ENCODE results near the gene MGMT. TPM values are rescaled to one million over a fixed set of nuclear protein-coding genes. Genes with fewer than 3 reads are reported as not detected.

The MGMT gene
- total RNA-seq, 4 donors from 2014 or later: 10.9 to 37.7 (median 16.0) TPM

- H3K4me1 ChIP-seq: no peaks in the 10 kb centered on the region
- H3K9me3 ChIP-seq: peaks cover 0 to 3% of the 10 kb centered on the region in 2 donors
- no peak overlapping the region for H3K4me3 ChIP-seq
- TF ChIP-seq POLR2A (IDR thresholded peaks at IDR 0.05) (no peak), CTCF (IDR thresholded peaks at IDR 0.05) (no peak)
- H3K27ac ChIP-seq: no peak overlapping the region
- intact Hi-C loops (cut with DNase I; ENCODE audit: low total_unique reads): no loop called here
- DNase-seq: no peak
- no peaks in the 10 kb centered on the region for H3K36me3 ChIP-seq
- no peaks in the 10 kb centered on the region for H3K27me3 ChIP-seq
Measured at GRCh38 chr10:129793479-129793878, 326.4 kb downstream of the MGMT start.

- Histone ChIP-seq H3K27ac (no peak overlapping the region), H3K4me1 (no peaks in the 10 kb centered on the region), H3K4me3 (no peak overlapping the region), H3K27me3 (no peaks in the 10 kb centered on the region), H3K9me3 (peaks cover 0 to 4% of the 10 kb centered on the region in 2 donors), H3K36me3 (no peaks in the 10 kb centered on the region)
- no peak for TF ChIP-seq CTCF (IDR thresholded peaks at IDR 0.05)
- TF ChIP-seq POLR2A (IDR thresholded peaks at IDR 0.05): no peak
- intact Hi-C loops (cut with DNase I; ENCODE audit: low total_unique reads): no loop called here
- DNase-seq: no peak
Measured at GRCh38 chr10:129793996-129794395, 327.0 kb downstream of the MGMT start.

- Histone ChIP-seq H3K9me3 (peaks cover 0 to 4% of the 10 kb centered on the region in 2 donors), H3K36me3 (no peaks in the 10 kb centered on the region), H3K27ac (no peak overlapping the region), H3K4me1 (no peaks in the 10 kb centered on the region), H3K27me3 (no peaks in the 10 kb centered on the region), H3K4me3 (no peak overlapping the region)
- DNase-seq: no peak
- intact Hi-C loops (cut with DNase I; ENCODE audit: low total_unique reads): no loop called here
- TF ChIP-seq CTCF (IDR thresholded peaks at IDR 0.05): no peak
- no peak for TF ChIP-seq POLR2A (IDR thresholded peaks at IDR 0.05)
Measured at GRCh38 chr10:129796710-129797420, 329.8 kb downstream of the MGMT start.

- no peak overlapping the region for H3K27ac ChIP-seq
- no peak overlapping the region for H3K4me3 ChIP-seq
- H3K4me1 ChIP-seq: no peaks in the 10 kb centered on the region
- intact Hi-C loops (cut with DNase I; ENCODE audit: low total_unique reads): no loop called here
- H3K9me3 ChIP-seq: peaks cover 0 to 21% of the 10 kb centered on the region in 2 donors
- no peak for DNase-seq
- no peaks in the 10 kb centered on the region for H3K36me3 ChIP-seq
- no peaks in the 10 kb centered on the region for H3K27me3 ChIP-seq
- TF ChIP-seq CTCF (IDR thresholded peaks at IDR 0.05) (no peak), POLR2A (IDR thresholded peaks at IDR 0.05) (no peak)
Measured at GRCh38 chr10:129799942-129800341, 332.9 kb downstream of the MGMT start.

GRCh38 chr10:129800796-129801340, 333.8 kb downstream of the MGMT start:
- Histone ChIP-seq H3K27me3 (no peaks in the 10 kb centered on the region), H3K4me1 (no peaks in the 10 kb centered on the region), H3K4me3 (no peak overlapping the region), H3K27ac (no peak overlapping the region), H3K9me3 (peaks cover 0 to 21% of the 10 kb centered on the region in 2 donors), H3K36me3 (no peaks in the 10 kb centered on the region)
- DNase-seq: no peak
- TF ChIP-seq POLR2A (IDR thresholded peaks at IDR 0.05): no peak
- TF ChIP-seq CTCF (IDR thresholded peaks at IDR 0.05): no peak
- intact Hi-C loops (cut with DNase I; ENCODE audit: low total_unique reads): no loop called here
